ENCODE measurements around the gene PCDHGC3.

GRCh38 chr5:141437221-141437620, 38.5 kb upstream of the PCDHGC3 start:
- TF ChIP-seq CTCF (IDR thresholded peaks at IDR 0.05; ENCODE audit: low read depth, low read length, poor library complexity, severe bottlenecking) (no peak), EZH2phosphoT487 (IDR thresholded peaks at IDR 0.05; ENCODE audit: borderline replicate concordance, low read length) (no peak)

Measured in DOHH2 (cell line).